Measurements from ENCODE around the gene FRYL. TPM values are rescaled to one million over a fixed set of nuclear protein-coding genes. Genes with fewer than 3 reads are reported as not detected.

FRYL gene
- polyA plus RNA-seq, 1 experiment: 28.0 TPM

- no peak overlapping the region for H3K4me3 ChIP-seq (ENCODE audit: low read depth, low read length)
- POLR2A ChIA-PET: no interaction called here
- CTCF ChIA-PET: interaction anchor here (1.5 kb wide), 1 partner anchor 39 kb away, joined by 7 read pairs; no protein-coding TSS in a partner anchor
- H3K27me3 ChIP-seq (ENCODE audit: control insufficient read depth, insufficient read depth, low read length): no peaks in the 10 kb centered on the region
- H3K9me3 ChIP-seq (ENCODE audit: control insufficient read depth, insufficient read depth, low read length): no peaks in the 10 kb centered on the region
- no peak for DNase-seq (ENCODE audit: low read depth, low spot score)
- no peak for TF ChIP-seq CTCF (IDR thresholded peaks at IDR 0.05; ENCODE audit: low read depth, low read length)
- H3K27ac ChIP-seq (ENCODE audit: low read depth, low read length): no peak overlapping the region
These were observed 273.4 kb downstream of the FRYL start for GRCh38 chr4:48506716-48507115.

- no peak for TF ChIP-seq CTCF (IDR thresholded peaks at IDR 0.05; ENCODE audit: low read depth, low read length)
- ChIA-PET POLR2A (no interaction called here), CTCF (interaction anchor here (1.0 kb wide), 1 partner anchor 42 kb away, joined by 3 read pairs; no protein-coding TSS in a partner anchor)
- Histone ChIP-seq H3K27me3 (ENCODE audit: control insufficient read depth, insufficient read depth, low read length) (no peaks in the 10 kb centered on the region), H3K27ac (ENCODE audit: low read depth, low read length) (no peak overlapping the region), H3K9me3 (ENCODE audit: control insufficient read depth, insufficient read depth, low read length) (no peaks in the 10 kb centered on the region), H3K4me3 (ENCODE audit: low read depth, low read length) (no peak overlapping the region)
- no peak for DNase-seq (ENCODE audit: low read depth, low spot score)
These were observed 275.7 kb downstream of the FRYL start for GRCh38 chr4:48504352-48504751.

- no peak for TF ChIP-seq CTCF (IDR thresholded peaks at IDR 0.05; ENCODE audit: low read depth, low read length)
- ChIA-PET POLR2A (no interaction called here), CTCF (interaction anchor here (1.0 kb wide), 1 partner anchor 43 kb away, joined by 3 read pairs; no protein-coding TSS in a partner anchor)
- Histone ChIP-seq H3K4me3 (ENCODE audit: low read depth, low read length) (no peak overlapping the region), H3K27me3 (ENCODE audit: control insufficient read depth, insufficient read depth, low read length) (no peaks in the 10 kb centered on the region), H3K9me3 (ENCODE audit: control insufficient read depth, insufficient read depth, low read length) (no peaks in the 10 kb centered on the region), H3K27ac (ENCODE audit: low read depth, low read length) (no peak overlapping the region)
- no peak for DNase-seq (ENCODE audit: low read depth, low spot score)
These were observed 276.1 kb downstream of the FRYL start for GRCh38 chr4:48504026-48504330.

- TF ChIP-seq CTCF (IDR thresholded peaks at IDR 0.05; ENCODE audit: low read depth, low read length): no peak
- Histone ChIP-seq H3K9me3 (ENCODE audit: control insufficient read depth, insufficient read depth, low read length) (no peaks in the 10 kb centered on the region), H3K27me3 (ENCODE audit: control insufficient read depth, insufficient read depth, low read length) (no peaks in the 10 kb centered on the region), H3K27ac (ENCODE audit: low read depth, low read length) (no peak overlapping the region), H3K4me3 (ENCODE audit: low read depth, low read length) (no peak overlapping the region)
- ChIA-PET CTCF (interaction anchor here (1.0 kb wide), 1 partner anchor 43 kb away, joined by 3 read pairs; no protein-coding TSS in a partner anchor), POLR2A (no interaction called here)
- no peak for DNase-seq (ENCODE audit: low read depth, low spot score)
These were observed 276.6 kb downstream of the FRYL start for GRCh38 chr4:48503233-48504025.

GRCh38 chr4:48499551-48500066 lies 280.5 kb downstream of the FRYL start:
- no peaks in the 10 kb centered on the region for H3K27me3 ChIP-seq (ENCODE audit: control insufficient read depth, insufficient read depth, low read length)
- DNase-seq (ENCODE audit: low read depth, low spot score): no peak
- H3K4me3 ChIP-seq (ENCODE audit: low read depth, low read length): no peak overlapping the region
- no peak for TF ChIP-seq CTCF (IDR thresholded peaks at IDR 0.05; ENCODE audit: low read depth, low read length)
- no peak overlapping the region for H3K27ac ChIP-seq (ENCODE audit: low read depth, low read length)
- no peaks in the 10 kb centered on the region for H3K9me3 ChIP-seq (ENCODE audit: control insufficient read depth, insufficient read depth, low read length)
- ChIA-PET CTCF (no interaction called here), POLR2A (no interaction called here)
